Brain microvascular endothelial cell (primary cell): Measurements from ENCODE around the gene AP3B1.

ENCODE experiments used
- DNase-seq: peaks from one replicate; pipeline ENCODE4 v3.0.0-alpha.2; 2020
- H3K27ac ChIP-seq: fragments of 250-450 bp; sonication (Bioruptor Pico); 2 replicates; pipeline ENCODE4 v1.5.1; 2020; ENCODE audit warnings: mild to moderate bottlenecking, moderate library complexity
- H3K27me3 ChIP-seq: fragments of 250-450 bp; sonication (Bioruptor Pico); replicated peaks from 2 replicates; pipeline ENCODE4 v1.5.1; 2020; ENCODE audit warnings: mild to moderate bottlenecking
- H3K36me3 ChIP-seq: fragments of 250-450 bp; sonication (Bioruptor Pico); replicated peaks from 2 replicates; pipeline ENCODE4 v1.5.1; 2020; ENCODE audit warnings: mild to moderate bottlenecking
- H3K4me3 ChIP-seq: 2 replicates; pipeline ENCODE4 v1.5.1; 2011; ENCODE audit warnings: low read depth, mild to moderate bottlenecking, control low read depth, low read length, moderate library complexity
- in situ Hi-C: cut with HindIII; loops from 2 replicates; pipeline ENCODE4 v1.10.0; 2017; ENCODE audit warnings: low sequenced_read_pairs, low pct_ligation_motif_present
- TF ChIP-seq, protein P1 (sequence below): IDR thresholded peaks from 2 replicates; pipeline ENCODE4 v1.5.1; 2011; ENCODE audit warnings: low read depth, mild to moderate bottlenecking, moderate library complexity, low read length, control low read depth, inconsistent platforms; ENCODE audit errors: missing control alignments

Gene AP3B1

DNA sequence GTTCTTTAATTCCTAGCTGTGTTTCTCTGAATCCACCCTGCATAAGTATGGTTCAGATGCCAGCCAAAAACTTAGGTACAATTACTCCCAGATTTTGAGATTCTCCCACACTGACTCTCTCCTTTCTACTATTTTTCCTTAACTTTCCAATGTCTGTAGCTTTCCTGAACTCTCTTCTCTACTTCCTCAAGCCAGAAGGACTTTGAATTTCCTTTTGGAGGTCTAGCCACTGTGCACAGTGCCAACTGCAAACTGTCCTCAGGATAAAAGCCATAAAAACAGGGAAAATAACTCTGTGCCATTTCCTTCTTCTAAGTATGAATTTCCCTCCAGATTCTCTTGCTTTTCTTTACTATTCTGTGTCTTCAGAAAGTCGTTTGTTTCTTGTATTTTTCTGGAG lies 157.2 kb downstream of the AP3B1 start:
- Histone ChIP-seq H3K27me3 (no peaks in the 10 kb centered on the region), H3K36me3 (no peaks in the 10 kb centered on the region), H3K4me3 (no peak overlapping the region), H3K27ac (no peak overlapping the region)
- DNase-seq = no peak
- TF ChIP-seq, protein P1, sequence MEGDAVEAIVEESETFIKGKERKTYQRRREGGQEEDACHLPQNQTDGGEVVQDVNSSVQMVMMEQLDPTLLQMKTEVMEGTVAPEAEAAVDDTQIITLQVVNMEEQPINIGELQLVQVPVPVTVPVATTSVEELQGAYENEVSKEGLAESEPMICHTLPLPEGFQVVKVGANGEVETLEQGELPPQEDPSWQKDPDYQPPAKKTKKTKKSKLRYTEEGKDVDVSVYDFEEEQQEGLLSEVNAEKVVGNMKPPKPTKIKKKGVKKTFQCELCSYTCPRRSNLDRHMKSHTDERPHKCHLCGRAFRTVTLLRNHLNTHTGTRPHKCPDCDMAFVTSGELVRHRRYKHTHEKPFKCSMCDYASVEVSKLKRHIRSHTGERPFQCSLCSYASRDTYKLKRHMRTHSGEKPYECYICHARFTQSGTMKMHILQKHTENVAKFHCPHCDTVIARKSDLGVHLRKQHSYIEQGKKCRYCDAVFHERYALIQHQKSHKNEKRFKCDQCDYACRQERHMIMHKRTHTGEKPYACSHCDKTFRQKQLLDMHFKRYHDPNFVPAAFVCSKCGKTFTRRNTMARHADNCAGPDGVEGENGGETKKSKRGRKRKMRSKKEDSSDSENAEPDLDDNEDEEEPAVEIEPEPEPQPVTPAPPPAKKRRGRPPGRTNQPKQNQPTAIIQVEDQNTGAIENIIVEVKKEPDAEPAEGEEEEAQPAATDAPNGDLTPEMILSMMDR = no peak
- in situ Hi-C loops = no loop called here

DNA sequence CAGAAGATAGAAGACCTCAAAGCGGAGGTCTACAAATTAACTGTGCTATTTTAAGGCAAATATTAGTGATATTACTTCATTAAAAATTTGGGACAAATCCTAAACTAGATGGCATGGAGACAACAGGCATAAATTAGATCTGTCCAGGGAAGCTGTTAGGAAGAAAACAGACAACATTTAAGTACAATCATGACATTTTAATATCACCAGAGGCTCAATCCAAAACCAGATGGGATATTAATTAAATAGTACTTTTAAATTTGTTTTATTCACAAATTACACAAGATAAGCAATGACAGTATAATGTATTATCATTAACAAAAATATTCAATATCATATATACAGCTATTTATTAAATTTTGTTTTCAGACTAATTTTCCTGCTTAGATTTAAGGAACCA lies 161.1 kb downstream of the AP3B1 start:
- in situ Hi-C loops = no loop called here
- no peaks in the 10 kb centered on the region for H3K36me3 ChIP-seq
- H3K27me3 ChIP-seq = no peaks in the 10 kb centered on the region
- DNase-seq = no peak
- H3K4me3 ChIP-seq = no peak overlapping the region
- TF ChIP-seq, protein P1 = no peak
- H3K27ac ChIP-seq = no peak overlapping the region

DNA sequence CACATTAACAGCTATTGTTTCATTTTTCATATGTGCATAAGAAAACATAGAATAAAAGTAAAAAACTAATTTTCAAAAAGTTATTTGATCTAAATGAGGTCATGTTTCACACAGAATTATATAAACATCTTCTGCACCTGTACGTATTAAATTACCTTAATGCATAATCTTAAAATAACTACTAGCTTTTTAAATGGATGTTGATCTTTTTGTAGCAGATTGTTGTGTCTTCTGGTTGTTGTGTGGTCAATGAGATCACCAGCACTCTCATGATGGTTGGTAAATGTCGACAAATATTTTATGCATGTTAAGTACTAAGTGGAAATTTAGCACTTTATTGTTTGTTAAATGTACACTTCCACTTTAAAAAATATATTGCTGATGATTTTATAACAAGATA lies 162.0 kb downstream of the AP3B1 start:
- no peak for DNase-seq
- in situ Hi-C loops = no loop called here
- no peak overlapping the region for H3K4me3 ChIP-seq
- no peak overlapping the region for H3K27ac ChIP-seq
- no peaks in the 10 kb centered on the region for H3K27me3 ChIP-seq
- H3K36me3 ChIP-seq = no peaks in the 10 kb centered on the region
- TF ChIP-seq, protein P1 = no peak

DNA sequence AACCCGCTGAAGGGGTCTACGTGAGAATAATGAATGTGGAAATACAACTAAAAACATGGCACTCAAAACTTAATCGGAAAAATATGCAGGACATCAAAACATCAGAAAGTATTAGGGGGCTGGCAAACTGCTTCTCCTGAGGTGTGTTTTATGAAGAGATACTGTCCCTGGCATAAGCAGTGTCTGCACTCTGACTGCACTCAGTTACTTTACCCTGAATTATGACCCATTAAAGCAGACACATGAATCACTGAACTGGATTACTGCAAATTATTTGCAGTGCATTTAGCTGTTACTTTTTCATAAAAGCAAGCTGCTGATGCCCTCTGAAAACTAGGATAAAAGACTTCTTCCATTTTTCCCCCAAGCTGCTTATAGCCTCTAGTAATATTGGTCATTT lies 164.9 kb downstream of the AP3B1 start:
- TF ChIP-seq, protein P1 = no peak

DNA sequence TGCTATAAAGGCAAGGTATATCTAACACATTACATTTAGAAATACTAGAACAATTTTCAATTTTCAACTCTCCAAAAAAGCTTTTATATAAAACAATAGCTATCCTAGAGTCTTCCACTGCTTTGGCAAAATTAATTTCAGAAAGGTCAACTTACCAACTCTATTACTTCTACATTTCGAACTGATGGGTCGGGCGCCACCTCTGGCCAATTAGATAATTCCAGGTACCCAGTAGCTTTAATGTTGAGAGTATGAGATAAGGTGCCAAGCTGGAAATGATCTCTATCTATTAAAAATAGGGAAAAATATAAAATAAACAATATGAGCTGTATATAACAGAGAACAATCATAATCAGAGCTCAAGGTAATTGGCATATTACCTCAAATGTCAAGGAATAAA lies 166.6 kb downstream of the AP3B1 start:
- in situ Hi-C loops = no loop called here
- Histone ChIP-seq H3K27me3 (no peaks in the 10 kb centered on the region), H3K4me3 (no peak overlapping the region), H3K36me3 (no peaks in the 10 kb centered on the region), H3K27ac (no peak overlapping the region)
- TF ChIP-seq, protein P1 = peak; percentile 63
- no peak for DNase-seq

More for the DNA sequence above, 164.9 kb downstream of the AP3B1 start:
- Histone ChIP-seq H3K27me3 (no peaks in the 10 kb centered on the region), H3K27ac (no peak overlapping the region), H3K4me3 (no peak overlapping the region), H3K36me3 (no peaks in the 10 kb centered on the region)
- DNase-seq = no peak
- in situ Hi-C loops = no loop called here

DNA sequence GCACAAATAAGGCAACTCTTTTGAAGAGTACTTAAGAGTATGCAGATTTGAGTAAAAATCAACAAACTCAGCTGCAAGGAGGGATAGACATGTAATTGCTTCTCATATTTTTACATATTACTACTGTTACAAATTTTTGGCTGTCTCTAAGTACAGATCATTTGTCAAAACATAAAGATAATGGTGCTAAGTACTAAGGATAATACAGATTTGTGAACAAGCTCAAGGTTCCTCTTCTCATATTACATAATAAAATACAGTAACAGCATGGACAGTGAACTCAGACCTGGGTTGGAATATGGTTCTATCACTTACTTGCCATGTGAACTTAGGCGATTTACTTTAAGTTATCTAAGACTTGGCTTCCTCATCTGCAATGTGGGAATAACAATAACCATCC lies 168.0 kb downstream of the AP3B1 start:
- TF ChIP-seq, protein P1 = no peak
- no peaks in the 10 kb centered on the region for H3K36me3 ChIP-seq
- H3K4me3 ChIP-seq = no peak overlapping the region
- in situ Hi-C loops = no loop called here
- no peaks in the 10 kb centered on the region for H3K27me3 ChIP-seq
- no peak overlapping the region for H3K27ac ChIP-seq
- DNase-seq = no peak
